ENCODE results near the gene DIDO1.

- TF ChIP-seq POLR2A (IDR thresholded peaks at IDR 0.05), result no peak
- no peak for TF ChIP-seq CTCF (IDR thresholded peaks at IDR 0.05)
- no peak for TF ChIP-seq POLR2AphosphoS5 (IDR thresholded peaks at IDR 0.05)
Measured at GRCh38 chr20:62949153-62949821, 23.0 kb upstream of the DIDO1 start.
